ENCODE measurements around the gene FSTL4. TPM values are rescaled to one million over a fixed set of nuclear protein-coding genes. Genes with fewer than 3 reads are reported as not detected.

The FSTL4 gene
- polyA plus RNA-seq, 1 donor (not counting 4 experiments of a cell fraction or from before 2014, with no cell fraction given), result 1.7 TPM

GRCh38 chr5:133596049-133596448 lies 16.3 kb downstream of the FSTL4 start:
- Histone ChIP-seq H3K4me1 (ENCODE audit: control insufficient read depth, extremely low read depth, insufficient read depth, low read length) (no peaks in the 10 kb centered on the region), H2AFZ (ENCODE audit: control insufficient read depth, low read length) (no peak overlapping the region), H3K4me3 (ENCODE audit: control insufficient read depth in 2 of 3, extremely low read depth in 1 of 3, insufficient read depth in 2 of 3, low read depth in 1 of 3, low read length in 3 of 3) (no peak overlapping the region), H3K27me3 (ENCODE audit: control insufficient read depth, extremely low read depth, insufficient read depth, low read length) (peaks cover 14% of the 10 kb centered on the region), H3K4me2 (ENCODE audit: control insufficient read depth, extremely low read depth, insufficient read depth, low read depth, low read length) (no peak overlapping the region), H3K9ac (ENCODE audit: control insufficient read depth, extremely low read depth, insufficient read depth, low read length) (no peak overlapping the region), H3K79me2 (ENCODE audit: control insufficient read depth, insufficient read depth, low read length) (no peaks in the 10 kb centered on the region), H3K27ac (ENCODE audit: control insufficient read depth, insufficient read depth, low read length) (no peak overlapping the region), H3K9me3 (ENCODE audit: control insufficient read depth, low read depth, low read length) (no peaks in the 10 kb centered on the region), H3K36me3 (ENCODE audit: control insufficient read depth in 2 of 2, extremely low read depth in 1 of 2, insufficient read depth in 2 of 2, low read length in 2 of 2) (no peaks in the 10 kb centered on the region), H4K20me1 (ENCODE audit: control insufficient read depth, extremely low read depth, insufficient read depth, low read length) (no peaks in the 10 kb centered on the region), H3K9me1 (ENCODE audit: control insufficient read depth, extremely low read depth, insufficient read depth, low read length) (no peaks in the 10 kb centered on the region)
- dilution Hi-C loops (cut with MboI; ENCODE audit: extremely low pct_ligation_motif_present, low sequenced_read_pairs), result loop anchor here (25.0 kb wide), 1 partner anchor 191 kb away; no protein-coding TSS in a partner anchor
- no peak for FAIRE-seq
- TF ChIP-seq, protein P1, sequence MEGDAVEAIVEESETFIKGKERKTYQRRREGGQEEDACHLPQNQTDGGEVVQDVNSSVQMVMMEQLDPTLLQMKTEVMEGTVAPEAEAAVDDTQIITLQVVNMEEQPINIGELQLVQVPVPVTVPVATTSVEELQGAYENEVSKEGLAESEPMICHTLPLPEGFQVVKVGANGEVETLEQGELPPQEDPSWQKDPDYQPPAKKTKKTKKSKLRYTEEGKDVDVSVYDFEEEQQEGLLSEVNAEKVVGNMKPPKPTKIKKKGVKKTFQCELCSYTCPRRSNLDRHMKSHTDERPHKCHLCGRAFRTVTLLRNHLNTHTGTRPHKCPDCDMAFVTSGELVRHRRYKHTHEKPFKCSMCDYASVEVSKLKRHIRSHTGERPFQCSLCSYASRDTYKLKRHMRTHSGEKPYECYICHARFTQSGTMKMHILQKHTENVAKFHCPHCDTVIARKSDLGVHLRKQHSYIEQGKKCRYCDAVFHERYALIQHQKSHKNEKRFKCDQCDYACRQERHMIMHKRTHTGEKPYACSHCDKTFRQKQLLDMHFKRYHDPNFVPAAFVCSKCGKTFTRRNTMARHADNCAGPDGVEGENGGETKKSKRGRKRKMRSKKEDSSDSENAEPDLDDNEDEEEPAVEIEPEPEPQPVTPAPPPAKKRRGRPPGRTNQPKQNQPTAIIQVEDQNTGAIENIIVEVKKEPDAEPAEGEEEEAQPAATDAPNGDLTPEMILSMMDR (optimal IDR thresholded peaks at IDR 0.05 in 1 of 3, IDR thresholded peaks at IDR 0.05 in 1 of 3, conservative IDR thresholded peaks at IDR 0.05 in 1 of 3; ENCODE audit: extremely low read depth in 1 of 3, insufficient read depth in 2 of 3, low read length in 3 of 3), result no peak
- no peak for TF ChIP-seq EZH2 (IDR thresholded peaks at IDR 0.05; ENCODE audit: low read length)
- DNase-seq (ENCODE audit: low read depth, low spot score), result no peak

DNA sequence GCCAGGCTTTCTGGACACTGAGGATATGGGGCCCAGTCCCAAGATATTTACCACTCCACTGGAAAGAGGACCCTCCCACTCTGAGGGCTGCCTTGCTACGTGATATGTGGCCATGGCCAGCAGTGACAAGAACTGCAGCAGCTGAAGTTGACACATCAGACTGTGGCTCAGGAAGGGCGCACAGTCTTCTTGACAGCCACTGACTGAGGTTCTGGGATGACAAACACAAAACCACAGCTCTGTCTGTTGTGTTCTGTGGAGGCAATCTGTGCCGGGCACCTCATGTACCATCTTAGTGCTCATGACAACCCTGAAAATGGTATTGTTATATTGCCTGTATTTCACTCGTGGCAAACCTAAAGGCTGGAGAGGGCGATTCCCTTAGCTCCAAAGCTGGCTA lies 16.9 kb downstream of the FSTL4 start:
- H2AFZ ChIP-seq (ENCODE audit: control insufficient read depth, low read length), result no peak overlapping the region
- H3K79me2 ChIP-seq (ENCODE audit: control insufficient read depth, insufficient read depth, low read length), result no peaks in the 10 kb centered on the region
- no peaks in the 10 kb centered on the region for H3K4me1 ChIP-seq (ENCODE audit: control insufficient read depth, extremely low read depth, insufficient read depth, low read length)
- TF ChIP-seq, protein P1 (optimal IDR thresholded peaks at IDR 0.05 in 1 of 3, IDR thresholded peaks at IDR 0.05 in 1 of 3, conservative IDR thresholded peaks at IDR 0.05 in 1 of 3; ENCODE audit: extremely low read depth in 1 of 3, insufficient read depth in 2 of 3, low read length in 3 of 3), result no peak
- TF ChIP-seq EZH2 (IDR thresholded peaks at IDR 0.05; ENCODE audit: low read length), result no peak
- no peaks in the 10 kb centered on the region for H3K36me3 ChIP-seq (ENCODE audit: control insufficient read depth in 2 of 2, extremely low read depth in 1 of 2, insufficient read depth in 2 of 2, low read length in 2 of 2)
- no peak overlapping the region for H3K27ac ChIP-seq (ENCODE audit: control insufficient read depth, insufficient read depth, low read length)
- no peak overlapping the region for H3K4me2 ChIP-seq (ENCODE audit: control insufficient read depth, extremely low read depth, insufficient read depth, low read depth, low read length)
- H3K27me3 ChIP-seq (ENCODE audit: control insufficient read depth, extremely low read depth, insufficient read depth, low read length), result peaks cover 14% of the 10 kb centered on the region
- no peaks in the 10 kb centered on the region for H3K9me1 ChIP-seq (ENCODE audit: control insufficient read depth, extremely low read depth, insufficient read depth, low read length)
- H3K9me3 ChIP-seq (ENCODE audit: control insufficient read depth, low read depth, low read length), result no peaks in the 10 kb centered on the region
- dilution Hi-C loops (cut with MboI; ENCODE audit: extremely low pct_ligation_motif_present, low sequenced_read_pairs), result loop anchor here (25.0 kb wide), 1 partner anchor 192 kb away; no protein-coding TSS in a partner anchor
- no peak overlapping the region for H3K4me3 ChIP-seq (ENCODE audit: control insufficient read depth in 2 of 3, extremely low read depth in 1 of 3, insufficient read depth in 2 of 3, low read depth in 1 of 3, low read length in 3 of 3)
- H3K9ac ChIP-seq (ENCODE audit: control insufficient read depth, extremely low read depth, insufficient read depth, low read length), result no peak overlapping the region
- FAIRE-seq (no peak), DNase-seq (ENCODE audit: low read depth, low spot score) (no peak)
- H4K20me1 ChIP-seq (ENCODE audit: control insufficient read depth, extremely low read depth, insufficient read depth, low read length), result no peaks in the 10 kb centered on the region

All from keratinocyte (primary cell).